Fibroblast of mammary gland (primary cell): ENCODE results near the gene SPINT3.
A peak's percentile ranks its signal among the peaks of the same experiment; 100 is the strongest.
"Not testable (repeated sequence)": the region's sequence is repeated elsewhere in the genome, so short reads cannot be mapped to it uniquely, and the experiment has no call there.

ENCODE experiments used
- DNase-seq: peaks from one replicate; pipeline ENCODE4 v3.0.0-alpha.2; 2010; ENCODE audit warnings: low read depth
- H3K4me3 ChIP-seq: 2 replicates; pipeline ENCODE4 v1.5.1; 2011; ENCODE audit warnings: low read depth, mild to moderate bottlenecking, low read length, moderate library complexity; ENCODE audit not compliant: control insufficient read depth
- CTCF ChIP-seq: conservative IDR thresholded peaks from 2 replicates; pipeline ENCODE4 v1.5.1; 2011; ENCODE audit warnings: low read depth, low read length, inconsistent platforms; ENCODE audit not compliant: control insufficient read depth, insufficient read depth

Gene SPINT3

GRCh38 chr20:45495501-45495941, 19.9 kb downstream of the SPINT3 start:
- no peak overlapping the region for H3K4me3 ChIP-seq
- no peak for TF ChIP-seq CTCF
- DNase-seq, result peak; percentile 4

GRCh38 chr20:45489083-45489531, 26.3 kb downstream of the SPINT3 start:
- no peak for TF ChIP-seq CTCF

GRCh38 chr20:45487231-45487635, 28.2 kb downstream of the SPINT3 start:
- H3K4me3 ChIP-seq, result no peak overlapping the region
- no peak for DNase-seq
- no peak for TF ChIP-seq CTCF

More at GRCh38 chr20:45489083-45489531, 26.3 kb downstream of the SPINT3 start:
- peak; percentile 61 for DNase-seq
- H3K4me3 ChIP-seq, result no peak overlapping the region

- DNase-seq, result no peak
- H3K4me3 ChIP-seq, result no peak overlapping the region
- TF ChIP-seq CTCF, result no peak
Measured at GRCh38 chr20:45485388-45485787, 30.0 kb downstream of the SPINT3 start.

- H3K4me3 ChIP-seq, result no peak overlapping the region
- no peak for TF ChIP-seq CTCF
Measured at GRCh38 chr20:45484676-45485075, 30.7 kb downstream of the SPINT3 start.

GRCh38 chr20:45479822-45480221, 35.6 kb downstream of the SPINT3 start:
- no peak for TF ChIP-seq CTCF
- DNase-seq, result no peak
- H3K4me3 ChIP-seq, result no peak overlapping the region

More at GRCh38 chr20:45484676-45485075, 30.7 kb downstream of the SPINT3 start:
- DNase-seq, result no peak

GRCh38 chr20:45477530-45478148, 37.8 kb downstream of the SPINT3 start:
- H3K4me3 ChIP-seq, DNase-seq: not testable (repeated sequence)

- DNase-seq, H3K4me3 ChIP-seq: not testable (repeated sequence)
Measured at GRCh38 chr20:45472286-45472685, 43.1 kb downstream of the SPINT3 start.
